CD4-positive, alpha-beta T cell treated with Interleukin-12 subunit alpha and Interleukin-12 subunit beta, for 1 hour (primary cell): ENCODE data around the gene RSPH1.
"Not testable (repeated sequence)": the region's sequence is repeated elsewhere in the genome, so short reads cannot be mapped to it uniquely, and the experiment has no call there.

Experiments used
- DNase-seq: peaks from one replicate; pipeline ENCODE4 v3.0.0-alpha.2; 2020

Gene RSPH1

GRCh38 chr21:42480736-42481135 is 15.3 kb downstream of the RSPH1 start:
- no peak for DNase-seq

- DNase-seq, result no peak
Observed at GRCh38 chr21:42479582-42479981, 16.4 kb downstream of the RSPH1 start.

GRCh38 chr21:42478504-42478903 is 17.5 kb downstream of the RSPH1 start:
- DNase-seq, result no peak

- no peak for DNase-seq
Observed at GRCh38 chr21:42476388-42477331, 19.4 kb downstream of the RSPH1 start.

DNA sequence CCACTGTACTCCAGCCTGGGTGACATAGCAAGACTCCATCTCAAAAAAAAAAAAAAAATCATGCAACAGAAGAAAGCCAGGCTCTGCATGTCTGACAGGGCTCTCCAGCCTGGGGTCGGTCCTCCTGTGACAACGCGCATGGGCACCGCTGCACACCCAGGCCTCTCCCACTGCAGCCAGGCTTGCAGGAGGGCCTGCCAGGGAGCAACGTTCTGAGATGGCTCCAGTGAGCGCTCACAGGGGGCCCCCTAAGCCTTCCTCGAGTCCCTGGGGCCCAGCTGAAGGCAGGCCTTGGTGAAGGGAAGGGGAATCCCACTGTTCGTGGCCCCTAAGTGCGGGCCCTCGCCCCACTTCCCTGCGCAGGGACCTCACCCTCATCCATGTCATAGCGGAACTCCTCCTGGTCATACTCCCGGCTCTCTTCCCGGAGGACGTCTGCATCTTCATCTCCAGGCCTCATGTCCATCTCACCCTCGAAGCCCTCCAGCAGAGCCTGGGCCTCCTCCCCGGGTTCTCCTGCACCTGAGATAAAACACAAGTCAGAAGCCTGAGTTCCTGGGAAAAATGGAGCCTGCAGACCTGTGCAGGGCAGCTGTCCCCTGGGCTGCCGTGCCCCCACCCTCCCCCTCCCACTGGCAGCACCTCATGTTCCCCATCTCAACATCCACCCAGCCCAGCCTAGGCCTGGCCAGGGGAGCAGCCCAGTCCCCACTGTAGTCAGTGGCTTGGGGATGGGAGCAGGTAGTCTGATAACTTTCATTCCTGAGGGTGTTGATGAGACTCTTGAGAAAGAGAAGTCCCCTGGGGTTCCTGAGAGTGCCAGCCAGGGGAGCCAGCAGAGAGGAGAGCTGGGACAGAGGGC is 20.3 kb downstream of the RSPH1 start:
- no peak for DNase-seq

GRCh38 chr21:42475036-42475435 is 21.0 kb downstream of the RSPH1 start:
- DNase-seq, result no peak

DNA sequence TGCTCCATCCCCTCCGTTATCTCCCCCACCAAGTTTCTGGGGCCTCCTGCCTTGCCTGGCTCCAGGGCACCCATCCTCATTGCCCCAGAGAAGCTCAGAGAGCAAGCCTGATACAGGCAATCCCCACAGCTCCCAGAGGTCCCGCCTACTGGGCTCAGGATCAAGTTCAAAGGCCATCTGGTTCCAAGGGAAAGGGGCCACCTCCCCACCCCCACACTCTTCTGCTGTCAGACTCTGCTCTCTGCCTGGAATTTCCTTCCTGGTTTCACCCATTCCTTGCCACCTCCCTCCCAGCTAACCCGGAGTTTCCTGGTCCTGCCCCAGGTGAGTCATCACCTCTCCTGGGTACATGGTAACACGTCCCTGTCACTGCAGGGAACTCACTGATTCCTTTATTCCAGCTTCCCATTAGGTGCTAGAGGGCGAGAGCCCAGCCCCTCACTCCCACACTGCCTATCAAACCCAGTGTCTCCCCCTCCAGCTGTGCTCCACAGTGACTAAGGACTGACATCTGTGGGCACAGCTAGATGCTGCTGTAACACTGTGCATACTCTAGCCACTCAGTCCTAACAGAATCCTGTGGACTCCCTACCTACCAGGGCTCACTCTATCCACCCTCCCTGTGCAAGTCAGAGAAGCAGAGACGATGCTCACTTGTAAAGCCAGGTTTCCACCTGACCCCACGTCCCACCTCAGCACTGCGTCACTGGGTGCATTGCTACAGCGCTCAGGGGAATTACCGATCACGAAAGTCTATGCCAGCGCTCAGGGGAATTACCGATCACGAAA is 21.8 kb downstream of the RSPH1 start:
- no peak for DNase-seq

DNA sequence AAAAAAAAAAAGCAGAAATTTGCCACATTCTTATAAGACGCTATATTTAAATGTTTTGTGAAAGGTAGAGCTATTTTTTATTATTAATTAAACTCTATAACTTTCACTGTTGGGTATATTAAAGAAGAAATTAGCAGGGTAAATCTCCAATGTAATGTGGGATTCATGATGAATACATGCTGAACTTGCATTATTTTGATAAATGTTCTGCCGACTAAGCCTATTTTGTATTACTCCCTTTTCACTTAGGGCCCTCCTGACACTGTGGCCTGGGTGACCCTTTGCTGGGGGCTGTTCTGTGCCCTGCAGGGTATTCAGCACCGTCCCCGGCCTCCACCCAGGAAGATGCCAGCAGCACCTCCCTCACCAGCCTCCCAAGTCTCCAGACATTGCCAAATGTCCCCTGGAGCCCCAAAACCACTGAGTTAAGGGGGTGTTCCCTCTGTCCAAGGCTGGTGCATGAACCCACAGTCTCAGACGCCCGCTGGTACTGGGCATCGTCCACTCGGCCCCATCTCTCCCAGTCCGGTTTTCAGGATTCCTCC is 22.5 kb downstream of the RSPH1 start:
- DNase-seq, result no peak

DNA sequence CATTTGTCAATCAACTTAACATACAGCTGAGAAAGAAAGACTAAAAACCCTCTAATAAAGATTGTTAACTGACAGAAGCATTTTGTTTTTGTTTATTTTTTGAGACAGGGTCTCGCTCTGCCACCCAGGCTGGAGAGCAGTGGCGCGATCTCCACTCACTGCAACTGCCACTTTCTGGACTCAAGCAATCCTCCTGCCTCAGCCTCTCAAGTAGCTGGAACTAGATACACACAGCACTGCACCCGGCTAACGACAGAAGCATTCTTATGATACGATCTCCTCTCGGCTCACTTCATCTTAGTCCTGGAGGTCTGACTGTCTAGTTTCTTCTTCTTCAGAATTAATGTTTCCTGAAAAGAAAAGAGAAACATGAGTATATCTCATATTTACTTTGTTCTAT is 23.5 kb downstream of the RSPH1 start:
- DNase-seq, result no peak

- no peak for DNase-seq
Observed at GRCh38 chr21:42471716-42472330, 24.2 kb downstream of the RSPH1 start.

DNA sequence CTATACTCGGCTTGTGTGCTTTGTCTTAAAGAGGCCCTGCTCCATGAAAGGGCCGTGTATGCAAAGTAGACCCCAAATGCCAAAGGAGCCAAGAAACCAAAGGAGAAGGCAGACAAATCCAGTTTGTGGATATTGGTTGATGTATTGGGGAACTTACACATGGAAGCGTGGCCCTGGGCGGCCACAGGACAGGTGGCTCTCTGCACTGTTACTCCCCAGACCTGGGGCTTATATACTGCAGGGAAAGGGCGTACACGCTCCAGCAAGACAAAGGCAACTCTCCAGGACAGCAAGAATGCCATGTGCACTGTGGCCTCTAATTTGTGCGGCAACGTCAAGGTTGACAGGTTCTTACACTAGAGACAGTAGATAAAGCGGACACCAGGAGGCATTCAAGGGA is 24.8 kb downstream of the RSPH1 start:
- DNase-seq, result no peak

DNA sequence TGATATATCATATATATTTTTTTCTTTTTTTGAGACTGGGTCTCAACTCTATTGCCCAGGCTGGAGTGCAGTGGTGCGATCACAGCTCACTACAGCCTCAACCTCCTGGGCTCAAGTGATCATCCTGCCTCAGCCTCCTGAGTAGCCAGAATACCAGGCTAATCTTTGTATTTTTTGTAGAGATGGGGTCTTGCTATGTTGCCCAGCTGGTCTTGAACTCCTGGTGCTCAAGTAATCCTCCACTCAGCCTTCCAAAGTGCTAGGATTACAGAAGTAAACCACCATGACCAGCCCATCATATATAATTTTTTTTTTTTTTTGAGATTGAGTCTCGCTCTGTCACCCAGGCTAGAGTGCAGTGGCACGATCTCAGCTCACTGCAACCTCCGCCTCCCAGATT is 26.3 kb downstream of the RSPH1 start:
- not testable (repeated sequence) for DNase-seq

- DNase-seq, result no peak
Observed at GRCh38 chr21:42469272-42469671, 26.8 kb downstream of the RSPH1 start.

DNA sequence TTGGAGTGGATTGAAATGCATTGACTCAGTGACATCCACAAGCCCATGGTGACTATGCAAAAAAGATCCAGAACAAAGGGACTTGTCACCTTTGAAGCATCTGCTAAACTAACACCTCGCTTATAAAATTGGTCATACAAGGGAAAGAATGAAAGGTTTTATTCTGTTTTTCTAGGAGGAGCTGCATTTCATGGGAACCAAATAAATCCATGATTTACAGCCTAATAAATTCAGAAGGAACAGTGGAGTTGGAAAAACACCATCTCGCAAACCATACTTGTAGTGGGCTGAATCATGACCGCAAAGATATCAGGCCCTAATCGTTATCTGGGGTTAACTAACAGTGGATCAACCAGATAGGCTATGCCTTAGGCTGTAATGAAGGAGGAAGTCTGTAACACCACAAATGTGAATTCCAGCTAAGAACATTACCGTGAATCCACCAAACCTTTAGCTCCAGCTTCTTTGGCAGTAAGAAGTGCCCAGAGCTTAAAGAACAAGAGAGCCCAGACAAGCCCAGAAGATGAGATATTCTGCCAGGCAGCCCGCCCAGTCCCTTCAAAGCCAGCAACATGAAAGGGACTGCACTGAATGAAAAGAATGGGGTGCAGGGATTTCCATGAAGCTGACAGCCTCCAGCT is 27.4 kb downstream of the RSPH1 start:
- DNase-seq, result no peak

GRCh38 chr21:42467140-42467983 is 28.7 kb downstream of the RSPH1 start:
- peak; percentile 23 for DNase-seq

DNA sequence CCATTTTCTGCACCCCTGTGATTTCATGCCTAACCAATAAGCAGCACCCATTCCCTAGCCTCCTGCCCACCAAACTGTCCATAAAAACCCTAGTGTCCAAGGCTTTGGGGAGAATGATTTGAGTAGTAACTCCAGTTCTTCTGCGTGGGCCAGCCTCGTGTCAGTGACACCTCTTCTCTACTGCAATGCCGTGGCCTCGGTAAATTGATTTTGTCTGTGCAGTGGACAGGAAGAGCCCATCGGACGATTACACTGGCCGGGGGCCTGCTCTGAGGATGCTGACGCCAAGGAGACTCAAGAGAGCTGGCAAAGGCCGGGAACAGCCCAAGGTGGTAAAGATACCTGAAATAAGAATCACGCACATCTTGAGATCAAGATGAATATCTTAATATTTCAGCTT is 29.3 kb downstream of the RSPH1 start:
- no peak for DNase-seq

GRCh38 chr21:42465803-42466127 is 30.3 kb downstream of the RSPH1 start:
- no peak for DNase-seq

- peak; percentile 25 for DNase-seq
Observed at GRCh38 chr21:42465008-42465802, 30.8 kb downstream of the RSPH1 start.

GRCh38 chr21:42463861-42464515 is 32.0 kb downstream of the RSPH1 start:
- DNase-seq, result peak; percentile 82
